Type B pancreatic cell (in vitro differentiated cells): ENCODE measurements around the gene DHDDS. TPM values are rescaled to one million over a fixed set of nuclear protein-coding genes. Genes with fewer than 3 reads are reported as not detected.

ENCODE experiments used
- DNase-seq: peaks from one replicate; pipeline ENCODE4 v3.0.0; 2021; ENCODE audit warnings: mixed read lengths; ENCODE audit not compliant: unreplicated experiment; ENCODE audit errors: extremely low spot score
- H3K27ac Mint-ChIP-seq: 2 replicates; pipeline ENCODE4 v1.8.0; 2021; ENCODE audit warnings: mild to moderate bottlenecking, mixed read lengths
- H3K27me3 Mint-ChIP-seq: 2 replicates; pipeline ENCODE4 v1.8.0; 2021; ENCODE audit warnings: mixed read lengths
- H3K36me3 Mint-ChIP-seq: 2 replicates; pipeline ENCODE4 v1.8.0; 2021; ENCODE audit warnings: mixed read lengths
- H3K4me1 Mint-ChIP-seq: one replicate; pipeline ENCODE4 v1.8.0; 2021; ENCODE audit warnings: mixed read lengths; ENCODE audit not compliant: unreplicated experiment
- H3K4me3 Mint-ChIP-seq: 2 replicates; pipeline ENCODE4 v1.8.0; 2021; ENCODE audit warnings: mild to moderate bottlenecking, mixed read lengths
- H3K9me3 Mint-ChIP-seq: 2 replicates; pipeline ENCODE4 v1.8.0; 2021; ENCODE audit warnings: mixed read lengths
- CTCF ChIP-seq: fragments of 200-600 bp; sonication (generic); conservative IDR thresholded peaks from 2 replicates; pipeline ENCODE4 v1.5.0; 2021; ENCODE audit warnings: antibody characterized with exemption, mild to moderate bottlenecking
- total RNA-seq: library from RNA; stranded (reverse); gene quantifications from 2 replicates; pipeline ENCODE4 v1.2.1, GENCODE V29; 2021; ENCODE audit warnings: low replicate concordance

The DHDDS gene
- total RNA-seq, 1 donor from 2014 or later: 46.5 TPM

- Mint-ChIP-seq H3K36me3 (no peaks in the 10 kb centered on the region), H3K27ac (peak overlapping the region; percentile 51), H3K9me3 (no peaks in the 10 kb centered on the region), H3K27me3 (peaks cover 15% of the 10 kb centered on the region), H3K4me1 (peaks cover 19% of the 10 kb centered on the region), H3K4me3 (no peak overlapping the region)
- TF ChIP-seq CTCF: no peak
- DNase-seq: no peak
These were observed 13.2 kb upstream of the DHDDS start for GRCh38 chr1:26418865-26419349.

- Mint-ChIP-seq H3K36me3 (no peaks in the 10 kb centered on the region), H3K9me3 (no peaks in the 10 kb centered on the region), H3K27me3 (peaks cover 9% of the 10 kb centered on the region), H3K4me3 (no peak overlapping the region), H3K4me1 (peaks cover 19% of the 10 kb centered on the region), H3K27ac (peak overlapping the region; percentile 51)
- no peak for TF ChIP-seq CTCF
- DNase-seq: no peak
These were observed 12.6 kb upstream of the DHDDS start for GRCh38 chr1:26419494-26419893.

GRCh38 chr1:26429721-26430120, 2.4 kb upstream of the DHDDS start:
- H3K4me1 Mint-ChIP-seq: peaks cover 12% of the 10 kb centered on the region
- no peaks in the 10 kb centered on the region for H3K9me3 Mint-ChIP-seq

GRCh38 chr1:26432793-26433192, 672 bp downstream of the DHDDS start:
- Mint-ChIP-seq H3K27ac (peak overlapping the region; percentile 99), H3K4me1 (peaks cover 12% of the 10 kb centered on the region), H3K4me3 (peak overlapping the region; percentile 100), H3K27me3 (no peaks in the 10 kb centered on the region), H3K9me3 (no peaks in the 10 kb centered on the region), H3K36me3 (peaks cover 4% of the 10 kb centered on the region)
- no peak for DNase-seq
- TF ChIP-seq CTCF: no peak

More at GRCh38 chr1:26429721-26430120, 2.4 kb upstream of the DHDDS start:
- H3K27ac Mint-ChIP-seq: no peak overlapping the region
- no peak for TF ChIP-seq CTCF
- H3K4me3 Mint-ChIP-seq: no peak overlapping the region
- no peaks in the 10 kb centered on the region for H3K27me3 Mint-ChIP-seq
- DNase-seq: no peak
- H3K36me3 Mint-ChIP-seq: peaks cover 4% of the 10 kb centered on the region

GRCh38 chr1:26434161-26434752, 2.1 kb downstream of the DHDDS start:
- Mint-ChIP-seq H3K9me3 (no peaks in the 10 kb centered on the region), H3K27me3 (no peaks in the 10 kb centered on the region), H3K4me1 (peaks cover 12% of the 10 kb centered on the region), H3K27ac (no peak overlapping the region), H3K4me3 (peak overlapping the region; percentile 37), H3K36me3 (peaks cover 13% of the 10 kb centered on the region)
- TF ChIP-seq CTCF: no peak
- DNase-seq: no peak
